ENCODE data around the gene LNX1.

LNX1 gene

GRCh38 chr4:53538756-53539155, 52.5 kb downstream of the LNX1 start:
- no peak for DNase-seq (ENCODE audit: low read depth)
- no peak for TF ChIP-seq CTCF (conservative IDR thresholded peaks at IDR 0.05; ENCODE audit: control insufficient read depth, insufficient read depth, low read depth, low read length)
- H3K4me3 ChIP-seq (ENCODE audit: control insufficient read depth, low read depth, low read length), result no peak overlapping the region

- DNase-seq (ENCODE audit: low read depth), result no peak
- H3K4me3 ChIP-seq (ENCODE audit: control insufficient read depth, low read depth, low read length), result no peak overlapping the region
- TF ChIP-seq CTCF (conservative IDR thresholded peaks at IDR 0.05; ENCODE audit: control insufficient read depth, insufficient read depth, low read depth, low read length), result no peak
Observed at GRCh38 chr4:53537606-53538005, 53.7 kb downstream of the LNX1 start.

- DNase-seq (ENCODE audit: low read depth), result no peak
- TF ChIP-seq CTCF (conservative IDR thresholded peaks at IDR 0.05; ENCODE audit: control insufficient read depth, insufficient read depth, low read depth, low read length), result no peak
Observed at GRCh38 chr4:53536328-53536727, 55.0 kb downstream of the LNX1 start.

GRCh38 chr4:53535567-53535966, 55.7 kb downstream of the LNX1 start:
- no peak for TF ChIP-seq CTCF (conservative IDR thresholded peaks at IDR 0.05; ENCODE audit: control insufficient read depth, insufficient read depth, low read depth, low read length)
- no peak overlapping the region for H3K4me3 ChIP-seq (ENCODE audit: control insufficient read depth, low read depth, low read length)
- no peak for DNase-seq (ENCODE audit: low read depth)

More at GRCh38 chr4:53536328-53536727, 55.0 kb downstream of the LNX1 start:
- H3K4me3 ChIP-seq (ENCODE audit: control insufficient read depth, low read depth, low read length), result no peak overlapping the region

GRCh38 chr4:53534684-53535083, 56.6 kb downstream of the LNX1 start:
- TF ChIP-seq CTCF (conservative IDR thresholded peaks at IDR 0.05; ENCODE audit: control insufficient read depth, insufficient read depth, low read depth, low read length), result no peak
- no peak for DNase-seq (ENCODE audit: low read depth)
- H3K4me3 ChIP-seq (ENCODE audit: control insufficient read depth, low read depth, low read length), result no peak overlapping the region

GRCh38 chr4:53532521-53532920, 58.8 kb downstream of the LNX1 start:
- TF ChIP-seq CTCF (conservative IDR thresholded peaks at IDR 0.05; ENCODE audit: control insufficient read depth, insufficient read depth, low read depth, low read length), result no peak
- DNase-seq (ENCODE audit: low read depth), result no peak
- H3K4me3 ChIP-seq (ENCODE audit: control insufficient read depth, low read depth, low read length), result no peak overlapping the region

GRCh38 chr4:53531585-53532224, 59.6 kb downstream of the LNX1 start:
- DNase-seq (ENCODE audit: low read depth), result no peak
- H3K4me3 ChIP-seq (ENCODE audit: control insufficient read depth, low read depth, low read length), result no peak overlapping the region
- no peak for TF ChIP-seq CTCF (conservative IDR thresholded peaks at IDR 0.05; ENCODE audit: control insufficient read depth, insufficient read depth, low read depth, low read length)

Measured in fibroblast of mammary gland (primary cell).